AG04449 (cell line): ENCODE results near the gene DAZ2.
"Not testable (repeated sequence)": the region's sequence is repeated elsewhere in the genome, so short reads cannot be mapped to it uniquely, and the experiment has no call there.

Experiments
- CTCF ChIA-PET: fragments of 350-600 bp; formaldehyde crosslinking; extraction: SDS; loops from one replicate; lab custom pipeline; 2021; ENCODE audit warnings: antibody characterized with exemption; lab: Yijun Ruan, JAX
- POLR2A ChIA-PET: fragments of 400-600, 350-600 bp; formaldehyde crosslinking; extraction: SDS; loops from one replicate; lab custom pipeline; 2020; ENCODE audit warnings: antibody characterized with exemption, inconsistent platforms; lab: Yijun Ruan, JAX
- DNase-seq: peaks from one replicate; pipeline ENCODE4 v3.0.0-alpha.2; 2010; ENCODE audit warnings: low read depth, low spot score
- H3K4me3 ChIP-seq: 2 replicates; pipeline ENCODE4 v1.5.1; 2011; ENCODE audit warnings: low read depth, mild to moderate bottlenecking, control low read depth, low read length

The DAZ2 gene, protein sequence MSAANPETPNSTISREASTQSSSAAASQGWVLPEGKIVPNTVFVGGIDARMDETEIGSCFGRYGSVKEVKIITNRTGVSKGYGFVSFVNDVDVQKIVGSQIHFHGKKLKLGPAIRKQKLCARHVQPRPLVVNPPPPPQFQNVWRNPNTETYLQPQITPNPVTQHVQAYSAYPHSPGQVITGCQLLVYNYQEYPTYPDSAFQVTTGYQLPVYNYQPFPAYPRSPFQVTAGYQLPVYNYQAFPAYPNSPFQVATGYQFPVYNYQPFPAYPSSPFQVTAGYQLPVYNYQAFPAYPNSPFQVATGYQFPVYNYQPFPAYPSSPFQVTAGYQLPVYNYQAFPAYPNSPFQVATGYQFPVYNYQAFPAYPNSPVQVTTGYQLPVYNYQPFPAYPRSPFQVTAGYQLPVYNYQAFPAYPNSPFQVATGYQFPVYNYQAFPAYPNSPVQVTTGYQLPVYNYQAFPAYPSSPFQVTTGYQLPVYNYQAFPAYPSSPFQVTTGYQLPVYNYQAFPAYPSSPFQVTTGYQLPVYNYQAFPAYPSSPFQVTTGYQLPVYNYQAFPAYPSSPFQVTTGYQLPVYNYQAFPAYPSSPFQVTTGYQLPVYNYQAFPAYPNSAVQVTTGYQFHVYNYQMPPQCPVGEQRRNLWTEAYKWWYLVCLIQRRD

DNA sequence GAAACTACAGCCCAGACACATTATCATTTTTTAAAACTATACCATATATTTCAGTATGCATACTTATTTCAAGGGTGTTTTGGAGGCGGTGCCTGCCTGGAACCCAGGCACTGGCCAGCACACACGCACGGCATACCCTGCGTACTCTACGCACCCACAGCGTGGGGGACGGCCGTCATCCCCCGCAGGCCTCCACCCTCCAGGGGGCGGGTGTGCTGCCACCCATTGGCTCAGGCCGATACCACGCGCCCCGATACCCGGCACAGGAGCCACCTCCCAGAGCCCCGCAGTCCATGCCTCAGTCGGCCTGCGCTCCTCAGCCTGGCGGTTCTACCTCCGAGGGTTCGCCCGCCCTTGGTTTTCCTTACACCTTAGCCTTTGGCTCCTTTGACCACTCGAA, at the start of gene DAZ2:
DAZ2 (plus strand) TSS at position 301 of the 400 bp plus-strand sequence. CDS start 208 bp downstream, outside the sequence.
- H3K4me3 ChIP-seq, POLR2A ChIA-PET, DNase-seq, CTCF ChIA-PET: not testable (repeated sequence)

DNA sequence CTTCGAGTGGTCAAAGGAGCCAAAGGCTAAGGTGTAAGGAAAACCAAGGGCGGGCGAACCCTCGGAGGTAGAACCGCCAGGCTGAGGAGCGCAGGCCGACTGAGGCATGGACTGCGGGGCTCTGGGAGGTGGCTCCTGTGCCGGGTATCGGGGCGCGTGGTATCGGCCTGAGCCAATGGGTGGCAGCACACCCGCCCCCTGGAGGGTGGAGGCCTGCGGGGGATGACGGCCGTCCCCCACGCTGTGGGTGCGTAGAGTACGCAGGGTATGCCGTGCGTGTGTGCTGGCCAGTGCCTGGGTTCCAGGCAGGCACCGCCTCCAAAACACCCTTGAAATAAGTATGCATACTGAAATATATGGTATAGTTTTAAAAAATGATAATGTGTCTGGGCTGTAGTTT, 20.4 kb upstream of the DAZ2 start, which contains the start of gene DAZ1:
DAZ1 (minus strand) TSS at position 101 of the 400 bp plus-strand sequence. CDS start 208 bp downstream, outside the sequence.
- H3K4me3 ChIP-seq, DNase-seq, CTCF ChIA-PET, POLR2A ChIA-PET: not testable (repeated sequence)

GRCh38 chrY:23207455-23207854, 11.9 kb upstream of the DAZ2 start:
- DNase-seq, POLR2A ChIA-PET, H3K4me3 ChIP-seq, CTCF ChIA-PET: not testable (repeated sequence)

- POLR2A ChIA-PET, DNase-seq, CTCF ChIA-PET, H3K4me3 ChIP-seq: not testable (repeated sequence)
These were observed 9.4 kb upstream of the DAZ2 start for GRCh38 chrY:23209802-23210495.

DNA sequence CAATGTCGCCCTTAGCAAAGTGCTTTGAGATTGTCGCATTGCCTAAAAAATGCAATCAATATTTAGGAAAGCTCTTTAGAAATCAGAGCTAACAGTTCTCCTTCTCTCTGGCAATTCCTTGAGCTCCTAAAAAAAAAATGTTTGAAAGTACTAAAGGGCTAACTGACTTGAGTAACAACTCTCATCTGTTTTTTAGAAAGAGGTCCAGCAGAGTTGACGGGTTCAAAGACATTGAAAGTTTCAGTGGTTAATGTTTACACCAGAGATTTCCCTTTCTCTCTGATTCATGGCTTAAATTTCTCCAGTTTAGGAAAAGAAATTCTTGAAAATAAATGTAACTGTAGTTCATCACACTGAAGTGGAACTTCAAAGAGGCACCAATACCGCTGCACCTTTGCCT, 8.7 kb upstream of the DAZ2 start:
- DNase-seq, H3K4me3 ChIP-seq, CTCF ChIA-PET, POLR2A ChIA-PET: not testable (repeated sequence)
